Fibroblast of skin of left quadriceps (primary cell): ENCODE data around the gene TBX3.
A peak's percentile ranks its signal among the peaks of the same experiment; 100 is the strongest.

Source experiments
- DNase-seq, 2 experiments: peaks; one replicate each; pipeline ENCODE4 v3.0.0-alpha.2; 2013; ENCODE audit warnings: low read depth in 2 of 2

The TBX3 gene

GRCh38 chr12:114668151-114668885 is 15.7 kb downstream of the TBX3 start:
- peak; percentile 55 to 61 for DNase-seq

- no peak for DNase-seq
Observed at GRCh38 chr12:114667669-114668150, 16.3 kb downstream of the TBX3 start.

- no peak for DNase-seq
Observed at GRCh38 chr12:114666746-114667668, 17.0 kb downstream of the TBX3 start.

- DNase-seq, result no peak
Observed at GRCh38 chr12:114665411-114666260, 18.3 kb downstream of the TBX3 start.

- DNase-seq, result no peak
Observed at GRCh38 chr12:114664651-114665320, 19.2 kb downstream of the TBX3 start.

GRCh38 chr12:114662512-114663177 is 21.3 kb downstream of the TBX3 start:
- peak; percentile 71 to 72 for DNase-seq

- no peak for DNase-seq
Observed at GRCh38 chr12:114661245-114661644, 22.7 kb downstream of the TBX3 start.

- no peak for DNase-seq
Observed at GRCh38 chr12:114659084-114659483, 24.9 kb downstream of the TBX3 start.

GRCh38 chr12:114658002-114658441 is 26.0 kb downstream of the TBX3 start:
- no peak for DNase-seq

GRCh38 chr12:114657597-114657920 is 26.4 kb downstream of the TBX3 start:
- DNase-seq, result no peak

GRCh38 chr12:114656906-114657596 is 26.9 kb downstream of the TBX3 start:
- DNase-seq, result no peak

GRCh38 chr12:114655934-114656749 is 27.8 kb downstream of the TBX3 start:
- DNase-seq, result no peak

- no peak for DNase-seq
Observed at GRCh38 chr12:114649585-114649984, 34.4 kb downstream of the TBX3 start.

GRCh38 chr12:114648711-114649110 is 35.3 kb downstream of the TBX3 start:
- DNase-seq, result no peak

GRCh38 chr12:114638790-114639435 is 45.1 kb downstream of the TBX3 start:
- no peak for DNase-seq

GRCh38 chr12:114636723-114637480 is 47.1 kb downstream of the TBX3 start:
- DNase-seq, result no peak

GRCh38 chr12:114631242-114631641 is 52.7 kb downstream of the TBX3 start:
- no peak for DNase-seq

GRCh38 chr12:114628199-114628598 is 55.8 kb downstream of the TBX3 start:
- DNase-seq, result no peak
